Measurements from ENCODE around the gene ACSM2B. TPM values are rescaled to one million over a fixed set of nuclear protein-coding genes. Genes with fewer than 3 reads are reported as not detected.
"Not testable (repeated sequence)": the region's sequence is repeated elsewhere in the genome, so short reads cannot be mapped to it uniquely, and the experiment has no call there.

ACSM2B gene
- total and polyA plus RNA-seq, 2 donors from 2014 or later, result 48.2 to 428 TPM

GRCh38 chr16:20611350-20611902, 35.3 kb upstream of the ACSM2B start:
- Histone ChIP-seq H3K27ac (ENCODE audit: low read depth in 2 of 2, low read length in 2 of 2) (no peak overlapping the region), H3K4me1 (ENCODE audit: control insufficient read depth in 2 of 3, insufficient read depth in 2 of 3, low read depth in 1 of 3, low read length in 3 of 3) (no peaks in the 10 kb centered on the region), H3K9ac (ENCODE audit: low read length in 3 of 3) (no peak overlapping the region), H3K36me3 (ENCODE audit: control insufficient read depth in 2 of 3, insufficient read depth in 3 of 3, low read length in 3 of 3) (no peaks in the 10 kb centered on the region), H3K27me3 (ENCODE audit: control insufficient read depth, insufficient read depth, low read length) (no peaks in the 10 kb centered on the region), H3K9me3 (ENCODE audit: control insufficient read depth in 2 of 3, insufficient read depth in 1 of 3, low read length in 3 of 3) (no peaks in the 10 kb centered on the region), H3K4me3 (ENCODE audit: low read length in 3 of 3) (no peak overlapping the region)
- intact Hi-C loops (cut with DNase I), result no loop called here
- TF ChIP-seq CTCF (IDR thresholded peaks at IDR 0.05; ENCODE audit: borderline replicate concordance, extremely low read depth, insufficient read depth), result no peak
- no peak for DNase-seq
- no peak for FAIRE-seq

GRCh38 chr16:20610892-20611349, 34.8 kb upstream of the ACSM2B start:
- no peak overlapping the region for H3K27ac ChIP-seq (ENCODE audit: low read depth in 2 of 2, low read length in 2 of 2)
- no peak for TF ChIP-seq CTCF (IDR thresholded peaks at IDR 0.05; ENCODE audit: borderline replicate concordance, extremely low read depth, insufficient read depth)

GRCh38 chr16:20610211-20610891, 34.2 kb upstream of the ACSM2B start:
- Histone ChIP-seq H3K4me1 (ENCODE audit: control insufficient read depth in 2 of 3, insufficient read depth in 2 of 3, low read depth in 1 of 3, low read length in 3 of 3) (no peaks in the 10 kb centered on the region), H3K4me3 (ENCODE audit: low read length in 3 of 3) (no peak overlapping the region), H3K36me3 (ENCODE audit: control insufficient read depth in 2 of 3, insufficient read depth in 3 of 3, low read length in 3 of 3) (no peaks in the 10 kb centered on the region), H3K27me3 (ENCODE audit: control insufficient read depth, insufficient read depth, low read length) (no peaks in the 10 kb centered on the region), H3K9ac (ENCODE audit: low read length in 3 of 3) (no peak overlapping the region), H3K9me3 (ENCODE audit: control insufficient read depth in 2 of 3, insufficient read depth in 1 of 3, low read length in 3 of 3) (no peaks in the 10 kb centered on the region), H3K27ac (ENCODE audit: low read depth in 2 of 2, low read length in 2 of 2) (no peak overlapping the region)
- DNase-seq, result peak in 1 of 5 donors; percentile 51
- intact Hi-C loops (cut with DNase I), result no loop called here
- no peak for FAIRE-seq
- TF ChIP-seq CTCF (IDR thresholded peaks at IDR 0.05; ENCODE audit: borderline replicate concordance, extremely low read depth, insufficient read depth), result no peak

More at GRCh38 chr16:20610892-20611349, 34.8 kb upstream of the ACSM2B start:
- Histone ChIP-seq H3K9me3 (ENCODE audit: control insufficient read depth in 2 of 3, insufficient read depth in 1 of 3, low read length in 3 of 3) (no peaks in the 10 kb centered on the region), H3K4me1 (ENCODE audit: control insufficient read depth in 2 of 3, insufficient read depth in 2 of 3, low read depth in 1 of 3, low read length in 3 of 3) (no peaks in the 10 kb centered on the region), H3K4me3 (ENCODE audit: low read length in 3 of 3) (no peak overlapping the region), H3K9ac (ENCODE audit: low read length in 3 of 3) (no peak overlapping the region), H3K36me3 (ENCODE audit: control insufficient read depth in 2 of 3, insufficient read depth in 3 of 3, low read length in 3 of 3) (no peaks in the 10 kb centered on the region), H3K27me3 (ENCODE audit: control insufficient read depth, insufficient read depth, low read length) (no peaks in the 10 kb centered on the region)
- intact Hi-C loops (cut with DNase I), result no loop called here
- FAIRE-seq (no peak), DNase-seq (no peak)

- FAIRE-seq; H3K9me3 ChIP-seq (ENCODE audit: control insufficient read depth in 2 of 3, insufficient read depth in 1 of 3, low read length in 3 of 3): not testable (repeated sequence)
Observed at GRCh38 chr16:20602205-20602604, 26.0 kb upstream of the ACSM2B start.

GRCh38 chr16:20599475-20599874, 23.3 kb upstream of the ACSM2B start:
- H3K27me3 ChIP-seq (ENCODE audit: control insufficient read depth, insufficient read depth, low read length); H3K9me3 ChIP-seq (ENCODE audit: control insufficient read depth in 2 of 3, insufficient read depth in 1 of 3, low read length in 3 of 3); H3K4me1 ChIP-seq (ENCODE audit: control insufficient read depth in 2 of 3, insufficient read depth in 2 of 3, low read depth in 1 of 3, low read length in 3 of 3); H3K9ac ChIP-seq (ENCODE audit: low read length in 3 of 3); H3K4me3 ChIP-seq (ENCODE audit: low read length in 3 of 3); intact Hi-C loops (cut with DNase I); H3K27ac ChIP-seq (ENCODE audit: low read depth in 2 of 2, low read length in 2 of 2); DNase-seq; FAIRE-seq; H3K36me3 ChIP-seq (ENCODE audit: control insufficient read depth in 2 of 3, insufficient read depth in 3 of 3, low read length in 3 of 3): not testable (repeated sequence)

More at GRCh38 chr16:20602205-20602604, 26.0 kb upstream of the ACSM2B start:
- intact Hi-C loops (cut with DNase I); H3K9ac ChIP-seq (ENCODE audit: low read length in 3 of 3); H3K4me3 ChIP-seq (ENCODE audit: low read length in 3 of 3); H3K4me1 ChIP-seq (ENCODE audit: control insufficient read depth in 2 of 3, insufficient read depth in 2 of 3, low read depth in 1 of 3, low read length in 3 of 3); H3K27ac ChIP-seq (ENCODE audit: low read depth in 2 of 2, low read length in 2 of 2); H3K36me3 ChIP-seq (ENCODE audit: control insufficient read depth in 2 of 3, insufficient read depth in 3 of 3, low read length in 3 of 3); H3K27me3 ChIP-seq (ENCODE audit: control insufficient read depth, insufficient read depth, low read length): not testable (repeated sequence)
- DNase-seq, result peak in 2 of 5 donors; percentile 24 to 39
